Effector CD8-positive, alpha-beta T cell (primary cell): ENCODE measurements around the gene PAM.
A peak's percentile ranks its signal among the peaks of the same experiment; 100 is the strongest.
"Not testable (repeated sequence)": the region's sequence is repeated elsewhere in the genome, so short reads cannot be mapped to it uniquely, and the experiment has no call there.

Source experiments
- DNase-seq: peaks from one replicate; lab custom pipeline; 2025; lab: John Stamatoyannopoulos, UW

Gene PAM

DNA sequence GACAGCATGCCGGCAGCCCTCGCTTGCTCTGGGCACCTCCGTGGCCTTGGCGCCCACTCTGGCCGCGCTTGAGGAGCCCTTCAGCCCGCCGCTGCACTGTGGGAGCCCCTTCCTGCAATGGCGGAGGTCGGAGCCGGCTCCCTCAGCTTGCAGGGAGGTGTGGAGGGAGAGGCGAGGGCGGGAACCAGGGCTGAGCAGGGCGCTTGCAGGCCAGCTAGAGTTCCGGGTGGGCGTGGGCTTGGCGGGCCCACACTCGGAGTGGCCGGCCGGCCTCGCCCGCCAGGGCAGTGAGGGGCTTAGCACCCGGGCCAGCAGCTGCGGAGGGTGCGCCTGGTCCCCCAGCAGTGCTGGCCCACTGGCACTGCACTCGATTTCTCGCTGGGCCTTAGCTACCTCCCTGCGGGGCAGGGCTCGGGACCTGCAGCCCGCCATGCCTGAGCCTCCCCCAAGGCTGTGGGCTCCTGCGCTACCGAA lies 3.2 kb upstream of the PAM start:
- not testable (repeated sequence) for DNase-seq

DNA sequence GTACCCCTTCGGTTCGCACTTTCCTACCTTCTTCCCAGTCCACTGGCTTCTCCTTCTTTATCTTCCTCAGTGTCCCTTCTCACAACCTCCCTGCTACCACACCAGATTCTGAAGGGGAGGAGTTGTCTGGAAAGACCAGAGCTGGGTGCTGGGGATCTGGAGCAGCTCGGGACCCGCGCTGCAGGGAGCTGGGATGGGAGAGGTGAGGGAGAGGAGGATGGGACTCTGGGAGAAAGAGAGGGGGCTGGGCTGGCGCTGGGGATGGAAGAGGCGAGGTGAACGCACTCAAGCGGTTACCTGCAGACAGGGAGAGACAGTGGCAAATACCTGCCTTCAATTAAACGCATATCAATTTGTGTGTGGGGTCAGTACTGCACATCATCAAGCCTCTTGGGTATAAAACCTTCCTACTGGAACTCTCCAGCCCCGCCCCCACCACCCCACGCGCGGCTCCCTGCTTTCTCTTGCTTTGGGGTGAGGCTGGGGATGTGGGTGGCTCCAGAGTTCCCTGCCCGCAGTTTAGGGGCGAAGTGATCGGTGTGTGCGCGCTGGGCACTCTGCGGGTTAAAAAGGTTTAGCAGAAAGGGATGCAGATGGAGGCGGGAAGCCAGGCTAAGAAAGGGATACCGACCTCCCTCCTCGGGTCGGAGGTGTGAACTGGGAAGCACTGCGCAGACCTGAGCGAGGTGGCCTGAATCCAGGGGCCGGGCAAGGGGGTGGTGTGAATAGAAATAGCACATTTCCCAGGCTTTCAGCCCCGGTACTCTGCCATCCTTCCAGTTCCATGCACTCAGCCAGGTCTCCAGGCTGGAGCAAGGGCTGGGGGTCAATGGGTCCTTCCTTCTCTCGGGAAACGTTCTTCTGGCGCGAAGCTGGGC lies 977 bp upstream of the PAM start:
- DNase-seq = no peak

DNA sequence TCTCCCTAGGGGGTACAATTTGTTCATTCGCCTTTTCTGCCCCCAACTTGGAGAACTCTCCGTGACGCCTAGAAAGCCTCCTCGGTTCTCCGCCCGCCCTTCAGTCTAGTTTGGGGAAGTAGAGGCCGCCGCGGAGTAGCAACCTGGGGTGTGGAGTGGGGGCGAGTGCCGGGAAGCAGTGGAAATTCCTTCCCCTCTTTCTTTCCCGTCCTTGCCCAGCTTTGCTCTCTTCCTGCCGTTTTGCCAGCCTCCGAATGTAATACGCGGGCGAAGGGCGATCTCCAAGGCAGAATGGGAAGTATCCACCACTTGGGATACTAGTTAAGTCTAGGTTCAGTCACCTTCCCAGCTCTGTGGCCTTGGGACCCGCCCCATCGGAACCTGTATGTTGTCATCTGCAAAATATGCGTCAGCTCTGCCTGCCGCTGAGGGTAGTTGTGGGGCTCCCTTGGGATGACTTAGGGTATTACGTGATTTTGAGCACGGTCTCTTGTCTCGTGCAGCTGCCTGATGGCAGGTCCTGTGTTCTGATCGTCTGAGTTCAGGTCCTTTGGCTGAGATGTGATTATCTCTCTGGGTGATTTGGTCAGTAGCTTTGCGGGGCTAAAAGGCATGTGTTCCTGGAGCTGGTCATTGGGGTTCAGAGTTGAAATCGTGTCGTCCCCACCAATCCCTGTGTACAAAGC lies 724 bp downstream of the PAM start:
- DNase-seq = peak; percentile 20

DNA sequence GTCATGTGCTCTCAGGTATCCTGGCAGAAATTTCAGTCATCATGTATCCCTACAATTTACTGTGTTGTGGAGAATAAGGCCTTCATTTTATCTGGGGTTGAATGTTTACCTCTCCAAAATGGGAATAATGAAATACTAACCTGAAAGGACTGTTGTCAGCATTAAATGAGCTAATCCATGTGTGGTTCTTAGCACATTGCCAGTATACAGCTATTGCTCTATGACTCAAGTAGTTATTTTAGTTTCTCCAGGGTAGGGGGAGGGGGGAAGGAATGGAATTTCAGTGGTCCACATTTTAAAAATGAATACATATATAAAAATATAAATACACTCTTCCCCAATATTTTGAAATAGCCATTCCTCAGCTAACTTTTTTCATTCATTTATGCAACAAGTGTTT lies 3.5 kb downstream of the PAM start:
- DNase-seq = no peak

DNA sequence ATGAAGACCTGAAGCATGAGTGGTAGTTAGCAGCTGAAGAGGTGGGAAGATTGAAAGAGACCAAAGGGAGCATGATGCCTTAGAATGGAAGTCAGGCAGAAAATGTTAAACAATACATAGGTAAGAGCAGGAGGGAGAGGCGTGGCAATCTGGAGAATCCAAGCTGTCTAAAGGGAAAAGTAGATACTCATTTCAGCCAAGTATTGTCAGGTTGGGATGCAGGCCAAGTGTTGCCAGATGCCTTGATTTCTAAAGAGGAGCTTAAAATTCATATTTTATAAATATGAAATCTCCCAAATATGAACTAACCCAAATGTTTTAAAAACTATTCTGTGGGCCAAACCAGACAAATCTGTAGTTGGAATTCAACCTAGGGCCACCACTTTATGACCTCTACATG lies 4.2 kb downstream of the PAM start:
- DNase-seq = no peak

DNA sequence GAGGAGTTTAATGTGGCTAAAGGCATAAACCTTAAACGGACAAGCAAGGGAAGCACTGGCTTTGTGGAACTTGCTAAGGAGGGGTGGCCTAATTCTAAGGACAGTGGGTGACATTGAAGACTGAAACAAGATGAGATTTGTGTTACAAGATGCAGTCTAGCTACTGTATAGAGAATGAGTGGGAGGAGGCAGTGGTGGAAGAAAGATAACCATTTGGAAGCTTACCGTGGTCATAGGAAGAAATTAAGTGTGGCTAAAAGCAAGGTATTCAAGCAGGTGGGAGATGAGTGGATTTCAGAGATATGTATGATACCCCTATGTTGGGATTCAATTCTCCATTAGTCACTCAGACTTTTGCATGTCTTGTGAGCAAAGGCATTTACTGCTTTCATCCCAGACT lies 4.6 kb downstream of the PAM start:
- DNase-seq = no peak

DNA sequence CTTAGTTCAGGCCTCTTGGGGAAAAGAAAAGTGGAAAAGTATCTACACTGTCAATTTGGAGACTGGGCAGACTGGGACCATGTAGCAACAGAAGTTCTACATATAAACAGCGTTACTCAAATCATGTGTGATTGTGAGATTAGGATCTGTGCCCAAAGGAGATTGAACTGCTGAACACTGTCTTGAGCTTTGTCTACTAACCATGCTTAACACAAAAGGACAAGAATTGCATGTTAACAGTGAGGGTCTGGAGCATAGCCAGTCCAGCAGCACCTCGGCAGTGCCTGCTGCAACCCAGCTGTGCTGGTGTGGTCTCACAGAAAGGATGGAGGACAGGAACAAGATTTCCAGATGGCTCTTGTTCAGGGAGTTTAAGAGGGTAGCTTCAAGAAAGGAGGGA lies 5.7 kb downstream of the PAM start:
- DNase-seq = no peak

DNA sequence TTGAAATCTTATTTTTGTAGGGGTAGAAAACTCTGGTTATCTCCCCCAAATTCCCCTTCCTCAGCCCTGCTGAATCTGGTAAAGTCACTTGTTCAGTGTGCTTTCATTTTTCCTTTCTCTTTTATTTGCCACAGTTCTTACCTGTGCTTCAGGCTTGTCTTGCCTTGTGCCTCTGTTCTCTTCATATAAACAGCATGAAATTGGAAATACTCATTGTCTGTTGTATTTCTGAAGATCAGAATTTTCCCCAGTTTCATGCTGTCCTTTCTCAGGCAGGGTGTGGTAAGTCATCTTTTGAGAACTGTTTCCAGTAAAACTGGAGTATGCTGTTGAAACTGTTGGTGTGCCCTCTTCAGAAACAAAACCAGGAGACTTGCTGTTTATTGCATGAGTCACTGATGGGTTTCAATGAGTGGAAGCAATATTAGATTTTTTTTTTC lies 7.0 kb downstream of the PAM start:
- no peak for DNase-seq

DNA sequence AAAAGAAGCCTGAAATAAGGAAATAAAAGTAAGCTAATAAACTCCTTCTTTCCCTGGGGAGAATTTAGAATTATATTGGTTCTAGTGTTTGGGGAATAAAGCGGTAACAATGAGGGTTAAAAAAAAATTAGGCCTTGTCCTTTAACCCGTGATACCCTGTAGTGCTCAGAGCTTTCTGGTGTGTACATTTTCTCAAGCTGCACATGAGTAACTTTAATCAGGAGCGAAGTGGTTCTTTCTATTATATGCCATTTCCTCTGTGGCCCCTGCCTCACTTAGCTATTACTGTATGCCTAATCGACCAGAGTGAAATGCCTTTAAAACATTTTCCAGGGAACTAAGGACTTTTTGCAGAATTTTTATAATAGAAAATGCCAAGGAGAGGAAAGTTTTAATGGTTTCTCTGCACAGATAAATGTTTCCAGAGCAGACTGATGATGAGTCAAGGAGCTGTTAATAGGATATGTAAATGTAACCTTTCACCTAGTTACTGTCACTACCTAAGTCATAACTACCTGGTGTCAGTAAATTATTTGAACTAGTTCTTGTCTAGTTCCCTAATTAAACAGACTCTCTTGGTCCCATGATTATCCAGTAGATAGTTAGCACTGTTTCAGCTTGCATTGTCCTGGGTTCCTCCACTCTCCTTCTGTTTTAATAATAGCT lies 7.6 kb downstream of the PAM start:
- DNase-seq = no peak

DNA sequence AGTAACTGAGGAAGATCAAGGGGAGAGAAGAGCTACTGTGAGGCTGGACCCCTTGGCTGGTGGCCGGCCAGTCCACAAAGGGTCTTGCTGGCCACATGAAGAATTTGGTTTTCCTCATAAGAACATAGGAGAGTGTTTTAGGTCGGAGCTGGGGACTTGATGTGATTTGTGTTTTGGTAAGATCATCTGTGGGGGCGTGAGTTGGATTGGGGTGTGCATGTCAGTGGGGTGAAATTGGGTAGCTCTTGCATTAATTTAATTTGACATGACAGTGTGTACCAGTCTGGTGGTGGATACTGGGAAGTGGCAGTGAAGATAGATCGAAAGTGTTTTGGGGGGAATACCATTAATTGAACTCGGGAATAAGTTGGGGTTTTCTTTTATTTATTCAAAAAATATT lies 8.6 kb downstream of the PAM start:
- DNase-seq = no peak

DNA sequence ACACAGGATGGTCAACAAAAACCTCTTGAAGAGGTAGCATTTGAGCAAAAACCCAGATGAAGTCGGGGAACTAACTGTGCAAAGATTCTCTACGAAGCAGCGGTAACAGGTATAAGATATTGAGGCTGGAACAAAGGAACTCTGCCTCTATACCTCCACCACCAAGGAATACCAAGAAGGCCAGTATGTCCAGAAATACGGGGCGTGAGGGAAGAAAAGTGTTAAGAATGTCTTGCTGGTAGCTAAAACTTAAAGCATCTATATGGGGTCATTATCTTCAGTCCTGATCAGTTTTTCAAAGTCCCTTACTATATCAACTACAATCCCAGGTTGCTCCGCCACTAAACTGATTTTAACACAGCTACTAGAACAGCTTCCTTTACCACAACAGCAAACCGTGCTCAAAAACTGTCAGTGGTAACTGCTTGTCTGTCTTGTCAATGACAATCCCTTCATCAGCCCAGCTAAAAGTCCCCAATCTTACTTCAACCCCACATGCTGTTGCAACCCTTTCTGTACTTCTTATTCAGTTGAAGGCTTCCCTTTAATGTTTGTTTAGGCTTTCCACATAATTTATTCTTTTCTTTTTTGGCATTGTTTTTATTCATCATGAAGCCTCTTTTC lies 9.4 kb downstream of the PAM start:
- no peak for DNase-seq

DNA sequence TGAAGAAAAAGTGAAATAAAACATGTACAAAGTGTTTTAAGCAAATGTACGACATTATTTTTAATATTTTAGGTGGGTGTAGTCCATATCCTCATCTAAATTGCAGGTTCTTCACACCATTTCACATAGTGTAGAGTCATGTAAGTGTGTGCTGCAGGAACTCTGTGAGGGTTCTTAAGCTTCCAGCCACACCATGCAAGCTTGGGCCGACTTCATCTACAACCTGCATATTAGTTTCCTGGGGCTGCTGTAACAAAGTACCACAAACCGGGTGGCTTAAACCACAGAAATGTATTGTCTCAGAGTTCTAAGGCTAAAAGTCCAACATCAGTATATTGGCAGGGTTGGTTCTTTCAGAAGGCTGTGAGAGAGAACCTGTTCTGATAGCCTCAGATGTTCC lies 10.2 kb downstream of the PAM start:
- DNase-seq = no peak

DNA sequence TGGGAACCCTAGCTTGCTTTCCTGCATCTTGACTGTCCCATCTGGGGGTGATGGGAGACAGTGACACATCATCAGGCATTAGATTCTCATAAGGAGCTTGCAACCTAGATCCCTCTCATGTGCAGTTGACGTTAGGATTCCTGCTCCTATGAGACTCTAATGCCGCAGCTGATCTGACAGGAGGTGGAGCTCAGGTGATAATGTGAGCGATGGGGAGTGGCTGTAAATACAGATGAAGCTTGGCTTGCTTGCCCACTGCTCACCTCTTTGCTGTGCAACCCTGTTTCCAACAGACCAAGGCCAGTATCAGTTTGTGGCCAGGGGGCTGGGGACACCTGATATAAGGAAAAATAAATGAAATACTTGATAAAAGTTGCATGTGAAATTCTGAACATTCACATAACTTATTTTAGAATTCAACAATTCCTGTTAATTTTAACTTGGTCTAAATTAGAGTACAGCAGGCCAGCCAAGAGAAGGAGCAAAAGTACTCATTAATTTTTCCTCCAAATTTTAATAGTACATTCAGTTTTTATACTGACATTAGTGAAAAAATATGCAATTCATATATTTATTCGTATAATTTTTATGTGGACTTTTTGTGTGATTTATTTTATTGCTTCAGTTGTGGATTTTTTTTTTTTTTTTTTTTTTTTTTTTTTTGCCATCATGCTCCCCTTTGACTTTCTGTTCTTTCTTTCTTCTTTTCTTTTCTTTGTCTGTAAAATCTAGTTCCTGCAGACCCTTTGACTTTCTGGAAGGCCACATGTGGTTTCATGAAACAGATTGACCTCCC lies 11.4 kb downstream of the PAM start:
- no peak for DNase-seq

DNA sequence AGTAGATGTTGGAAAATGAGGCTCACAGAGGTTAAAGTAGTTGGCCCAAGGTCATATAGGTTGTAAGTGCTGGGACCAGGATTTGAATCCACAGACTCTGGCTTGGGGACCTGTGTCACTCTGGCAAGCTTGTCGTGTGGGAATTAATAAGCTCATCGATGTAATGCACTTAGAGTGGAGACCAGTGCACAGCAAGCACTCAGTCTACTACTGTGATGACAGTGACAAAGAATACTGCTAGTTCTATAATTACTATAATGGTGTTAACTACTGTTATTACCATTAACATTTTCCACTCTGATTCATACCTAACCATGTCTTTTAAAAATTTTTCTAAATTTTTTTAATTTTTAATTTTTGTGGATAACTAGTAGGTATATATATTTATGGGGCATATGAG lies 12.8 kb downstream of the PAM start:
- DNase-seq = no peak

DNA sequence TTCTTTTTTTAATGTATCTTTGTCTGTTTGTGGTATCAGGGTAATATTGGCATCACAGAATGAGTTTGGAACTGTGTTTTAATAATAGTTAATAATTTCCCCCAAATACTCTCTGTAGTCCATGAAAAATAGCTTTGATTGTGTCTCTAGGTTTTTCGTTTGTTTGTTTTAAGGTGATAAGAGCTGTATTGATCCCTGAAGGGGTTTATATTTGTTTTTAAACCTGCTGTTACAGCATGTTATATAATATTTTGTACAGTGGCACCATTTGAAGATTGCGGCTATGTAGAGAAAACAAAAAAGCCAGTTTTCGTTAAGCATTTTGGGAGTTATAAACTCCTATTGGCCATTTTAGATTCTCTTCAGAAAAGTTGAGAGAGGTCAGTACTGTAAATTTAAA lies 15.7 kb downstream of the PAM start:
- DNase-seq = no peak

DNA sequence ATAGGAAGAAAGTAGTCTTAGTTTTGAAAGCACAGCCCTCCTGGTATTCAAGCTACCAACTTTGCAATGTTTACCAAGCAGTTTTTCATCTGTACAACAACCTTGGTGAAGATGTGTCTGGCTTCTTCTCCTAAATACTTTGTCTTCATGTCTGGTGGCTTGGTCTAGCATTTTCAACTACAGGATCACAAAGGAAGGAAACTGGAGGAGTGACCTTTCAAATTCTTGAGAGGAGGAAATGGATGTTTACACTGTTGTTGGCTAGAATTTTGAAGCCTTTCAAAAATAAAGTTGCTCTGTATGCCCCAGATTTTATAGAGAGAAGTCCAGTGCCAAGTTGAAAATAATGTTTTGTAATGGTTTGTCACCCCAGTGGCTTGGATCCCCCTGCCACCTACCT lies 16.3 kb downstream of the PAM start:
- no peak for DNase-seq

DNA sequence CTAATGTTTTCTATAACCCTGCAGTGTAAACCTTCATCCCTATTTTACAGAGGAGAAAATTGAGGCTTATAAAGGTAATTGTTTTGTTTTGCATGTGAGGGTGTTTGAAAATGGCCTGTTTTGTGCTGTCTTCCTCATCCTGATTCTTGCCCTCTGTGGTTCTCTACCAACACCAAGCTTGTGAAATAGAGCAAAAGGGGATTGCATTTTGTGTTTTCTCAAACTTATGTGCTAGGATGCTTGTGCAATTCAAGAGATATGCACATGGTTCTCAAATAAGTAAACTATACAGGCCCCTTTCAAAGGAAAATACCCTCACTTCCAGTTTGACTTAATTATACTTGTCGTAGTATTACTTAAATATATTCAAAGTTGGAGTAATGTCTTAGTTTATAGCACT lies 17.2 kb downstream of the PAM start:
- no peak for DNase-seq

DNA sequence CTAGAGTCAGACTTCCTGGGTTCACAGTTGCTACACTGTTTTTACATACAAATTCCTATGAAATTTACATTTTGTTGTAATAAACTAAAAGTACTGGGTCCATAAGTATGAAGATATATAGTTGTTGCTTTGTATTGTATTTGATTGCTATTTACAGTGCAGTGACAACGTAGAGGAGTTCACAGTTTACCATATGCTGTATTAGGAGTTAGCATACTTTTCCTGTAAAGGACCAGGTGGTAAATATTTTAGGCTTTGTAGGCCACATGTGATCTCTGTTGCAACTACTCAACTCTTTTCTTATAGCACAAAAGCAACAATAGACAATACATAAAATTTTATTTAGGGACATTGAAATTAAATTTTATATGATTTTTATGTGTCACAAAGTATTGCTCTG lies 18.0 kb downstream of the PAM start:
- no peak for DNase-seq

DNA sequence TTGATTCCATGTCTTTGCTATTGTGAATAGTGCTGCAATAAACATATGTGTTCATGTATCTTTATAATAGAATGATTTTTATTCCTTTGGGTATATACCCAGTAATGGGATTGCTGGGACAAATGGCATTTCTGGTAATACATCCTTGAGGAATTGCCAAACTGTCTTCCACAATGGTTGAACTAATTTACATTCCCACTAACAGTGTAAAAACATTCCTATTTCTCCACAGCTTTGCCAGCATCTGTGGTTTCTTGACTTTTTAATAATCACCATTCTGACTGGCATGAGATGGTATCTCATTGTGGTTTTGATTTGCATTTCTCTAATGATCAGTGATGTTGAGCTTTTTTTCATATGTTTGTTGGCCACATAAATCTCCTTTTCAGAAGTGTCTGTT lies 20.7 kb downstream of the PAM start:
- DNase-seq = not testable (repeated sequence)

DNA sequence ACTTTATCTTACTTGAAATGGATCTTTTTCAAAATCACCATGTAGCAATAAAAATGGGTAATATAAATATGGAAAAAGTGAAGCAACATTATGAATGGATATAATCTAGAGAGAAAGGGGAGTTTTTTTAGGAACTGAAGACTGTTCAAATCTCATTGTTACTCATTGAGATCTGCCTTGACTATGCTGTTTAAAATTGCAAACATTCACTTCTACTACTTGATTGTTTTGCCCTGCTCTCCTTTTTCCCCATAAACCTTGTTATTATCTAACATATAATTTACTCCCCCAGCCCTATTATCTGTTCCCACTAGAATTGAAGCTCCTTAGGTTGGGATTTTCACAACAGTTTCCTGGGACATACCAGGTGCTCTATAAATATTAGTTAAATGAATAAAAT lies 22.0 kb downstream of the PAM start:
- no peak for DNase-seq

DNA sequence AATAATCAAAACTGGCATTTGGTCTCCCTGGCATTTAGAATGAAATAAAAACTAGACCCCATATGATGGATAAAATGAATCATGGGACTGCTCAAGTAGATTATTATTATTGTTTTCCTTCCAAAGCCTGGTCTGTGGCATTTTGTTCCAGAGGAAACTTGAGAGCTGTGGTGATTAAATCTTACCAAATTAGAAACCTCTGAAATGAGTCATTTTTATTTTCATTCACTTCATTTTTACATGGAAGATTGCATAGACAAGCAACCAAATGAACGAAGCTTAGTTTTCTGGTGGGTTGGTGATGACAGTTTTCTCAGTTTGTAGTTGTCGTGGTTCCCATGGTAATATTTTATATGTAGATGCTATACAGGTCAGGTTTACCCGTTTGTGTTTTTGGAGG lies 23.4 kb downstream of the PAM start:
- DNase-seq = no peak

DNA sequence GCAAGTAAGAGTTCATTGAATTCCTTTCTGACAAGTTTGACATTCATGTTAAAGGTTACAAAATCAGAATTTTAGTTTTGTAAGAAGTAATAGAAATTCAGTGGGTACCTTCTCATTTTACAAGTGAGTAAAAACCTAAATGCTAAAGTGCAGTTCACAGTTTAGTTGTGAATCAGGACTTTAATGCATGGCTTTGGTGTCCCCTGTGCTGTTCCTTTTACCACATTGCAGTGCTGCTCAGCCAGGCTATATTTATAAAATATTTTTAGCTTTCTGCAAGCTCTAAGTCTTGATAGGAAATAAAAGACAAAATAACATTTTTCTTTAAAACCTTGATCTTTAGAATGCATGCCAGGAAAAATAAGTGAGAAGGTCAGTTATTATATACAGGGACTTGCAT lies 26.3 kb downstream of the PAM start:
- no peak for DNase-seq
